ENCODE results near the gene SLA2. TPM values are rescaled to one million over a fixed set of nuclear protein-coding genes. Genes with fewer than 3 reads are reported as not detected.

SLA2 gene
- total RNA-seq, 2 donors from 2014 or later = 0.44 to 0.68 TPM

- Mint-ChIP-seq H3K36me3 (ENCODE audit: low read depth) (peaks cover 60% of the 10 kb centered on the region), H3K4me3 (no peak overlapping the region), H3K27ac (no peak overlapping the region), H3K4me1 (peaks cover 9% of the 10 kb centered on the region), H3K27me3 (ENCODE audit: insufficient read depth) (no peaks in the 10 kb centered on the region), H3K9me3 (peaks cover 14% of the 10 kb centered on the region)
- H3K27ac ChIP-seq (ENCODE audit: low read depth, low read length) = no peak overlapping the region
- H3K4me1 ChIP-seq (ENCODE audit: control insufficient read depth, insufficient read depth, low read length) = peaks cover 13% of the 10 kb centered on the region
- no peak overlapping the region for H3K9ac ChIP-seq (ENCODE audit: extremely low read depth, low read length, poor library complexity, severe bottlenecking)
- H3K27me3 ChIP-seq (ENCODE audit: control insufficient read depth, insufficient read depth, low read length, poor library complexity, severe bottlenecking) = no peaks in the 10 kb centered on the region
- 93 to 95% methylated on average over 2 to 3 of the region's 3 CpGs for WGBS, 2 experiments (ENCODE audit: insufficient coverage in 1 of 2, insufficient read length in 1 of 2)
- TF ChIP-seq, protein P1, sequence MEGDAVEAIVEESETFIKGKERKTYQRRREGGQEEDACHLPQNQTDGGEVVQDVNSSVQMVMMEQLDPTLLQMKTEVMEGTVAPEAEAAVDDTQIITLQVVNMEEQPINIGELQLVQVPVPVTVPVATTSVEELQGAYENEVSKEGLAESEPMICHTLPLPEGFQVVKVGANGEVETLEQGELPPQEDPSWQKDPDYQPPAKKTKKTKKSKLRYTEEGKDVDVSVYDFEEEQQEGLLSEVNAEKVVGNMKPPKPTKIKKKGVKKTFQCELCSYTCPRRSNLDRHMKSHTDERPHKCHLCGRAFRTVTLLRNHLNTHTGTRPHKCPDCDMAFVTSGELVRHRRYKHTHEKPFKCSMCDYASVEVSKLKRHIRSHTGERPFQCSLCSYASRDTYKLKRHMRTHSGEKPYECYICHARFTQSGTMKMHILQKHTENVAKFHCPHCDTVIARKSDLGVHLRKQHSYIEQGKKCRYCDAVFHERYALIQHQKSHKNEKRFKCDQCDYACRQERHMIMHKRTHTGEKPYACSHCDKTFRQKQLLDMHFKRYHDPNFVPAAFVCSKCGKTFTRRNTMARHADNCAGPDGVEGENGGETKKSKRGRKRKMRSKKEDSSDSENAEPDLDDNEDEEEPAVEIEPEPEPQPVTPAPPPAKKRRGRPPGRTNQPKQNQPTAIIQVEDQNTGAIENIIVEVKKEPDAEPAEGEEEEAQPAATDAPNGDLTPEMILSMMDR (conservative IDR thresholded peaks at IDR 0.05) = no peak
- no peaks in the 10 kb centered on the region for H3K9me3 ChIP-seq (ENCODE audit: control insufficient read depth, low read length)
- peaks cover 48% of the 10 kb centered on the region for H3K36me3 ChIP-seq (ENCODE audit: control insufficient read depth, insufficient read depth, low read length)
- DNase-seq = no peak
- no peak overlapping the region for H3K4me3 ChIP-seq (ENCODE audit: low read length)
Observed at GRCh38 chr20:36587388-36588070, 58.5 kb downstream of the SLA2 start.

DNA sequence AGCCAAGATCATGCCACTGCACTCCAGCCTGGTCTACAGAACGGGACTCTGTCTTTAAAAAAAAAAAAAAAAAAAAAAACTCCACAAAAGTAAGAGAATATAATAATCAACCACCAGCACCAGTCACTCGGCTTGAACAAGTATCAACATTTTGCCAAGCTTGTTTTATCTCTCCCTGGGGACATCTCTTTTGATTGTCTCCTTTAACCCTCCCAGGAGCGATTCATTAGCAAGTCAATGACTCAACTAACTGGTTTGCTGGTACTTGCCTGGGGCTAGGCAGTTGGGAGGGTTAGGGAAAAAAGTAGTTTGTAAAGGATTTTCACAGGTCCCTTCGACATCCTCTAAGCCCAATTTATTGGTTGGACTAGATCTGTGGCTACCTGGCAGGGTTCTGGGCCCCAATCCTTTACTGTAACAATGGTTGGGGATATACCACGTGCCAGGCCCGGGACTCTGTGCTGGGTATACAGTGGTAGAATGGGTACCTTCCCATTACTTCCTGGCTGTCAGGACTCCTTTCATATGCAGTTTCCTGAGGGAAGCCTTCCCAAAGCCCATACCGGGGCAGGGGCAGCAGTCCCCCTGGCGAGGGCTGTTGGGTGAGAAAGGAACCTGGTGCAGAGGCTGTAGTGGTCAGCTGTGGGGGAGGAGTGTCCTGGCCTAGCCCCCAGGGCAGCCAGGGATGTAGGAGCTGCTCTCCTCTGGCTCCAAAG is 60.4 kb downstream of the SLA2 start:
- WGBS, 2 experiments (ENCODE audit: insufficient coverage in 1 of 2, insufficient read length in 1 of 2) = 35 to 58% methylated on average over 2 to 8 of the region's 8 CpGs
- Mint-ChIP-seq H3K27ac (peak overlapping the region; percentile 61), H3K27me3 (ENCODE audit: insufficient read depth) (no peaks in the 10 kb centered on the region), H3K36me3 (ENCODE audit: low read depth) (peaks cover 49% of the 10 kb centered on the region), H3K9me3 (no peaks in the 10 kb centered on the region), H3K4me1 (peaks cover 6% of the 10 kb centered on the region), H3K4me3 (no peak overlapping the region)
- no peaks in the 10 kb centered on the region for H3K9me3 ChIP-seq (ENCODE audit: control insufficient read depth, low read length)
- TF ChIP-seq, protein P1 (conservative IDR thresholded peaks at IDR 0.05) = no peak
- H3K4me1 ChIP-seq (ENCODE audit: control insufficient read depth, insufficient read depth, low read length) = no peaks in the 10 kb centered on the region
- H3K4me3 ChIP-seq (ENCODE audit: low read length) = no peak overlapping the region
- H3K27ac ChIP-seq (ENCODE audit: low read depth, low read length) = peak overlapping the region; percentile 0
- DNase-seq = peak; percentile 84
- no peaks in the 10 kb centered on the region for H3K27me3 ChIP-seq (ENCODE audit: control insufficient read depth, insufficient read depth, low read length, poor library complexity, severe bottlenecking)
- peaks cover 51% of the 10 kb centered on the region for H3K36me3 ChIP-seq (ENCODE audit: control insufficient read depth, insufficient read depth, low read length)
- H3K9ac ChIP-seq (ENCODE audit: extremely low read depth, low read length, poor library complexity, severe bottlenecking) = no peak overlapping the region

- Mint-ChIP-seq H3K36me3 (ENCODE audit: low read depth) (peaks cover 53% of the 10 kb centered on the region), H3K27ac (no peak overlapping the region), H3K4me3 (no peak overlapping the region), H3K9me3 (no peaks in the 10 kb centered on the region), H3K4me1 (peaks cover 6% of the 10 kb centered on the region), H3K27me3 (ENCODE audit: insufficient read depth) (no peaks in the 10 kb centered on the region)
- WGBS, 2 experiments (ENCODE audit: insufficient coverage in 1 of 2, insufficient read length in 1 of 2) = 92% methylated on average over 2 of the region's 2 CpGs; no CpG with 5 or more reads in 1 of the 2 experiments
- Histone ChIP-seq H3K36me3 (ENCODE audit: control insufficient read depth, insufficient read depth, low read length) (peaks cover 54% of the 10 kb centered on the region), H3K27me3 (ENCODE audit: control insufficient read depth, insufficient read depth, low read length, poor library complexity, severe bottlenecking) (no peaks in the 10 kb centered on the region), H3K9ac (ENCODE audit: extremely low read depth, low read length, poor library complexity, severe bottlenecking) (no peak overlapping the region), H3K27ac (ENCODE audit: low read depth, low read length) (no peak overlapping the region), H3K4me3 (ENCODE audit: low read length) (no peak overlapping the region), H3K4me1 (ENCODE audit: control insufficient read depth, insufficient read depth, low read length) (no peaks in the 10 kb centered on the region), H3K9me3 (ENCODE audit: control insufficient read depth, low read length) (no peaks in the 10 kb centered on the region)
- TF ChIP-seq, protein P1 (conservative IDR thresholded peaks at IDR 0.05) = no peak
- no peak for DNase-seq
Observed at GRCh38 chr20:36584018-36584481, 61.9 kb downstream of the SLA2 start.

Data from endodermal cell (in vitro differentiated cells).